GM10847 (cell line): ENCODE measurements around the gene FHAD1.

Experiments used
- POLR2A ChIP-seq: IDR thresholded peaks from 2 replicates; pipeline ENCODE4 v1.6.1; 2011; ENCODE audit not compliant: insufficient read length; ENCODE audit errors: extremely low read depth

Gene FHAD1

GRCh38 chr1:15370268-15370667 is 123.2 kb downstream of the FHAD1 start:
- TF ChIP-seq POLR2A, result no peak

- TF ChIP-seq POLR2A, result no peak
These were observed 123.9 kb downstream of the FHAD1 start for GRCh38 chr1:15370781-15371520.

GRCh38 chr1:15371610-15372545 is 124.9 kb downstream of the FHAD1 start:
- no peak for TF ChIP-seq POLR2A

- no peak for TF ChIP-seq POLR2A
These were observed 131.7 kb downstream of the FHAD1 start for GRCh38 chr1:15378729-15379128.

- TF ChIP-seq POLR2A, result no peak
These were observed 133.8 kb downstream of the FHAD1 start for GRCh38 chr1:15380601-15381508.

- no peak for TF ChIP-seq POLR2A
These were observed 134.8 kb downstream of the FHAD1 start for GRCh38 chr1:15381805-15382204.

GRCh38 chr1:15382601-15383518 is 135.8 kb downstream of the FHAD1 start:
- TF ChIP-seq POLR2A, result no peak

- no peak for TF ChIP-seq POLR2A
These were observed 136.8 kb downstream of the FHAD1 start for GRCh38 chr1:15383810-15384209.

GRCh38 chr1:15384301-15384901 is 137.4 kb downstream of the FHAD1 start:
- TF ChIP-seq POLR2A, result no peak

- no peak for TF ChIP-seq POLR2A
These were observed 138.4 kb downstream of the FHAD1 start for GRCh38 chr1:15385420-15385819.

GRCh38 chr1:15386164-15386749 is 139.2 kb downstream of the FHAD1 start:
- TF ChIP-seq POLR2A, result no peak

GRCh38 chr1:15388201-15388880 is 141.3 kb downstream of the FHAD1 start:
- TF ChIP-seq POLR2A, result no peak

GRCh38 chr1:15390667-15391066 is 143.6 kb downstream of the FHAD1 start:
- TF ChIP-seq POLR2A, result no peak
